IPS DF 4.7 (cell line): Measurements from ENCODE around the gene RNF144B.
A peak's percentile ranks its signal among the peaks of the same experiment; 100 is the strongest.

Experiments
- DNase-seq: peaks from one replicate; pipeline ENCODE4 v3.0.0-alpha.2; 2013; ENCODE audit warnings: low spot score; ENCODE audit errors: extremely low read depth

RNF144B gene

GRCh38 chr6:18485660-18486435 is 98.7 kb downstream of the RNF144B start:
- DNase-seq = no peak

GRCh38 chr6:18488004-18488403 is 100.9 kb downstream of the RNF144B start:
- no peak for DNase-seq

GRCh38 chr6:18488526-18489270 is 101.5 kb downstream of the RNF144B start:
- no peak for DNase-seq

- no peak for DNase-seq
These were observed 102.2 kb downstream of the RNF144B start for GRCh38 chr6:18489335-18489734.

GRCh38 chr6:18491308-18492045 is 104.3 kb downstream of the RNF144B start:
- no peak for DNase-seq

- no peak for DNase-seq
These were observed 105.8 kb downstream of the RNF144B start for GRCh38 chr6:18492972-18493371.

GRCh38 chr6:18493382-18493891 is 106.3 kb downstream of the RNF144B start:
- no peak for DNase-seq

GRCh38 chr6:18493925-18494324 is 106.8 kb downstream of the RNF144B start:
- DNase-seq = no peak

GRCh38 chr6:18495236-18495635 is 108.1 kb downstream of the RNF144B start:
- DNase-seq = no peak

GRCh38 chr6:18496462-18496861 is 109.3 kb downstream of the RNF144B start:
- no peak for DNase-seq

GRCh38 chr6:18497006-18497405 is 109.9 kb downstream of the RNF144B start:
- DNase-seq = no peak

- DNase-seq = no peak
These were observed 111.3 kb downstream of the RNF144B start for GRCh38 chr6:18498408-18498807.

GRCh38 chr6:18500921-18501662 is 113.9 kb downstream of the RNF144B start:
- no peak for DNase-seq

- DNase-seq = no peak
These were observed 114.5 kb downstream of the RNF144B start for GRCh38 chr6:18501663-18502013.

- DNase-seq = no peak
These were observed 116.0 kb downstream of the RNF144B start for GRCh38 chr6:18503206-18503592.

GRCh38 chr6:18503593-18504231 is 116.6 kb downstream of the RNF144B start:
- DNase-seq = peak; percentile 71

GRCh38 chr6:18504232-18504596 is 117.1 kb downstream of the RNF144B start:
- DNase-seq = no peak

- no peak for DNase-seq
These were observed 119.3 kb downstream of the RNF144B start for GRCh38 chr6:18506382-18507017.

GRCh38 chr6:18507018-18507415 is 119.9 kb downstream of the RNF144B start:
- no peak for DNase-seq

GRCh38 chr6:18507561-18507960 is 120.4 kb downstream of the RNF144B start:
- no peak for DNase-seq
